Upper lobe of left lung (tissue), 4 donors: Measurements from ENCODE around the gene CDRT15.

Experiments used
- POLR2A ChIP-seq, 4 donors: fragments of 450-650 bp; IDR thresholded peaks; one replicate each; pipeline ENCODE4 v1.5.1; 2016 to 2017; ENCODE audit warnings: antibody characterized with exemption in 4 of 4, mild to moderate bottlenecking in 2 of 4
- POLR2AphosphoS5 ChIP-seq, 2 donors: sonication (generic); formaldehyde crosslinking; IDR thresholded peaks; one replicate each; pipeline ENCODE4 v1.5.1; 2017; ENCODE audit warnings: antibody characterized with exemption in 2 of 2
- TF ChIP-seq, protein P1 (sequence below), 6 experiments: fragments of 450-650 bp in 4 of 6; fragments of 200-600 bp in 2 of 6; sonication (generic) in 2 of 6; IDR thresholded peaks; one replicate each; pipeline ENCODE4 v1.5.1; 2016 to 2019; ENCODE audit warnings: antibody characterized with exemption in 6 of 6

DNA sequence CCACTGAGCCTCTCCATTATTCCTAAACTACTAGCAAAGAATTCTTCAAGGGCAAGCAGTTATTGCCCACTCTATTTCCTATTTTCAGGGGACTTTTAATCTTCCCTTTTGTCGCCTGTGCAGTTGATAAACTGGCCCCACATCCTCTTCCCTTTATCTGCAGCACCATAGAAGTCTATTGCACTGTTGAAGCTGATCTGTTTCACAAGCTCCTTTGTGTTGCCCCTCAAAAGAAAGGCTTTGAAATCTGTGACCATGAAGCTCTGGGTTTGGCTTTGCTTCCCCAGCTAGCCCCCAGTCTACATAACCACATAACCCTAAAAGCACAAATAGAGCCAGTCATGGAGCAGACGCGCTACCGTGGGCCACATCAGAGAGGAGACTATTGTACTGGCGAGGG is 37.1 kb downstream of the CDRT15 start:
- TF ChIP-seq POLR2A (IDR thresholded peaks at IDR 0.05) (no peak), POLR2AphosphoS5 (IDR thresholded peaks at IDR 0.05) (no peak)
- TF ChIP-seq, protein P1, sequence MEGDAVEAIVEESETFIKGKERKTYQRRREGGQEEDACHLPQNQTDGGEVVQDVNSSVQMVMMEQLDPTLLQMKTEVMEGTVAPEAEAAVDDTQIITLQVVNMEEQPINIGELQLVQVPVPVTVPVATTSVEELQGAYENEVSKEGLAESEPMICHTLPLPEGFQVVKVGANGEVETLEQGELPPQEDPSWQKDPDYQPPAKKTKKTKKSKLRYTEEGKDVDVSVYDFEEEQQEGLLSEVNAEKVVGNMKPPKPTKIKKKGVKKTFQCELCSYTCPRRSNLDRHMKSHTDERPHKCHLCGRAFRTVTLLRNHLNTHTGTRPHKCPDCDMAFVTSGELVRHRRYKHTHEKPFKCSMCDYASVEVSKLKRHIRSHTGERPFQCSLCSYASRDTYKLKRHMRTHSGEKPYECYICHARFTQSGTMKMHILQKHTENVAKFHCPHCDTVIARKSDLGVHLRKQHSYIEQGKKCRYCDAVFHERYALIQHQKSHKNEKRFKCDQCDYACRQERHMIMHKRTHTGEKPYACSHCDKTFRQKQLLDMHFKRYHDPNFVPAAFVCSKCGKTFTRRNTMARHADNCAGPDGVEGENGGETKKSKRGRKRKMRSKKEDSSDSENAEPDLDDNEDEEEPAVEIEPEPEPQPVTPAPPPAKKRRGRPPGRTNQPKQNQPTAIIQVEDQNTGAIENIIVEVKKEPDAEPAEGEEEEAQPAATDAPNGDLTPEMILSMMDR (IDR thresholded peaks at IDR 0.05), result no peak
